Activated B cell treated with CpG ODN at 0.5 μM for 24 hours (primary cell): ENCODE data around the gene RSPO3. TPM values are rescaled to one million over a fixed set of nuclear protein-coding genes. Genes with fewer than 3 reads are reported as not detected.

Experiments used
- ATAC-seq: fragments of 200-7000 bp; cut with Tn5 transposase; one replicate; pipeline ENCODE4 v1.10.0; 2021; ENCODE audit warnings: low read depth, mild to moderate bottlenecking, moderate library complexity
- CTCF ChIA-PET: fragments of 350-600 bp; sonication (Branson Sonifier 250); formaldehyde crosslinking; loops from one replicate; lab custom pipeline; 2021; ENCODE audit warnings: antibody characterized with exemption; lab: Charles Lee
- POLR2A ChIA-PET: fragments of 350-600 bp; sonication (Branson Sonifier 250); formaldehyde crosslinking; loops from one replicate; lab custom pipeline; 2021; ENCODE audit warnings: antibody characterized with exemption; lab: Charles Lee
- DNase-seq: peaks from one replicate; pipeline ENCODE4 v3.0.0; 2022
- H3K27ac Mint-ChIP-seq: one replicate; pipeline ENCODE4 v1.8.0; 2020; ENCODE audit warnings: mixed read lengths
- H3K27me3 Mint-ChIP-seq: one replicate; pipeline ENCODE4 v1.8.0; 2021; ENCODE audit warnings: mixed read lengths
- H3K36me3 Mint-ChIP-seq: one replicate; pipeline ENCODE4 v1.8.0; 2021; ENCODE audit warnings: low read depth, mixed read lengths
- H3K4me1 Mint-ChIP-seq: one replicate; pipeline ENCODE4 v1.8.0; 2021; ENCODE audit warnings: mixed read lengths
- H3K4me3 Mint-ChIP-seq: one replicate; pipeline ENCODE4 v1.8.0; 2020; ENCODE audit warnings: mild to moderate bottlenecking, mixed read lengths
- H3K9me3 Mint-ChIP-seq: one replicate; pipeline ENCODE4 v1.8.0; 2020; ENCODE audit warnings: mixed read lengths
- CTCF ChIP-seq: fragments of 200-600 bp; IDR thresholded peaks from one replicate; pipeline ENCODE4 v1.8.0; 2022; ENCODE audit warnings: antibody characterized with exemption, mild to moderate bottlenecking
- intact Hi-C: fragments of 100-400 bp; cut with micrococcal nuclease; formaldehyde crosslinking; loops from one replicate; pipeline ENCODE4 v1.15.1; 2024
- total RNA-seq: library from RNA; stranded (reverse); gene quantifications from 2 replicates; pipeline ENCODE4 v1.2.3, GENCODE V29; 2022

RSPO3 gene
- total RNA-seq, 1 donor from 2014 or later: not detected

- no peak for TF ChIP-seq CTCF
- Mint-ChIP-seq H3K9me3 (no peaks in the 10 kb centered on the region), H3K4me1 (no peaks in the 10 kb centered on the region), H3K27ac (no peak overlapping the region), H3K27me3 (peaks cover 6% of the 10 kb centered on the region), H3K4me3 (no peak overlapping the region), H3K36me3 (no peaks in the 10 kb centered on the region)
- ATAC-seq: no peak
- DNase-seq: no peak
- intact Hi-C loops: no loop called here
- POLR2A ChIA-PET: no interaction called here
- CTCF ChIA-PET: no interaction called here
These were observed 39.8 kb upstream of the RSPO3 start for GRCh38 chr6:127078669-127079068.

- ChIA-PET POLR2A (no interaction called here), CTCF (no interaction called here)
- intact Hi-C loops: no loop called here
- no peaks in the 10 kb centered on the region for H3K4me1 Mint-ChIP-seq
- H3K27ac Mint-ChIP-seq: no peak overlapping the region
- ATAC-seq (no peak), DNase-seq (no peak)
- H3K27me3 Mint-ChIP-seq: peaks cover 5% of the 10 kb centered on the region
- no peaks in the 10 kb centered on the region for H3K36me3 Mint-ChIP-seq
- no peak for TF ChIP-seq CTCF
- no peaks in the 10 kb centered on the region for H3K9me3 Mint-ChIP-seq
- H3K4me3 Mint-ChIP-seq: no peak overlapping the region
These were observed 38.8 kb upstream of the RSPO3 start for GRCh38 chr6:127079681-127080080.

- no peak for DNase-seq
- H3K36me3 Mint-ChIP-seq: no peaks in the 10 kb centered on the region
These were observed 38.4 kb upstream of the RSPO3 start for GRCh38 chr6:127080081-127080480.

GRCh38 chr6:127083231-127083962 lies 35.1 kb upstream of the RSPO3 start:
- Mint-ChIP-seq H3K4me3 (no peak overlapping the region), H3K4me1 (no peaks in the 10 kb centered on the region), H3K27ac (no peak overlapping the region), H3K36me3 (no peaks in the 10 kb centered on the region), H3K27me3 (no peaks in the 10 kb centered on the region), H3K9me3 (no peaks in the 10 kb centered on the region)
- TF ChIP-seq CTCF: no peak
- ATAC-seq (no peak), DNase-seq (no peak)
- intact Hi-C loops: no loop called here
- CTCF ChIA-PET: no interaction called here
- POLR2A ChIA-PET: no interaction called here

More at GRCh38 chr6:127080081-127080480, 38.4 kb upstream of the RSPO3 start:
- intact Hi-C loops: no loop called here
- H3K9me3 Mint-ChIP-seq: no peaks in the 10 kb centered on the region
- peaks cover 3% of the 10 kb centered on the region for H3K27me3 Mint-ChIP-seq
- no peak overlapping the region for H3K4me3 Mint-ChIP-seq
- no peak for ATAC-seq
- POLR2A ChIA-PET: no interaction called here
- no peaks in the 10 kb centered on the region for H3K4me1 Mint-ChIP-seq
- no peak overlapping the region for H3K27ac Mint-ChIP-seq
- CTCF ChIA-PET: no interaction called here
- no peak for TF ChIP-seq CTCF

- ChIA-PET POLR2A (no interaction called here), CTCF (no interaction called here)
- Mint-ChIP-seq H3K27ac (no peak overlapping the region), H3K4me1 (no peaks in the 10 kb centered on the region), H3K4me3 (no peak overlapping the region), H3K27me3 (no peaks in the 10 kb centered on the region), H3K36me3 (no peaks in the 10 kb centered on the region), H3K9me3 (no peaks in the 10 kb centered on the region)
- DNase-seq: no peak
- intact Hi-C loops: no loop called here
- no peak for TF ChIP-seq CTCF
- no peak for ATAC-seq
These were observed 34.5 kb upstream of the RSPO3 start for GRCh38 chr6:127083963-127084310.
